Esophagus squamous epithelium (tissue), 4 donors: Measurements from ENCODE around the gene DEPP1.

ENCODE experiments used
- POLR2A ChIP-seq, 4 donors: fragments of 450-650 bp; IDR thresholded peaks; one replicate each; pipeline ENCODE4 v1.6.1; 2017; ENCODE audit warnings: antibody characterized with exemption in 4 of 4, mild to moderate bottlenecking in 4 of 4, moderate library complexity in 3 of 4
- TF ChIP-seq, protein P1 (sequence below), 6 experiments: fragments of 450-650 bp in 4 of 6; fragments of 200-600 bp in 2 of 6; sonication (generic) in 2 of 6; IDR thresholded peaks; one replicate each; pipeline ENCODE4 v1.5.1; 2016 to 2019; ENCODE audit warnings: antibody characterized with exemption in 6 of 6, mild to moderate bottlenecking in 4 of 6, moderate library complexity in 4 of 6

DNA sequence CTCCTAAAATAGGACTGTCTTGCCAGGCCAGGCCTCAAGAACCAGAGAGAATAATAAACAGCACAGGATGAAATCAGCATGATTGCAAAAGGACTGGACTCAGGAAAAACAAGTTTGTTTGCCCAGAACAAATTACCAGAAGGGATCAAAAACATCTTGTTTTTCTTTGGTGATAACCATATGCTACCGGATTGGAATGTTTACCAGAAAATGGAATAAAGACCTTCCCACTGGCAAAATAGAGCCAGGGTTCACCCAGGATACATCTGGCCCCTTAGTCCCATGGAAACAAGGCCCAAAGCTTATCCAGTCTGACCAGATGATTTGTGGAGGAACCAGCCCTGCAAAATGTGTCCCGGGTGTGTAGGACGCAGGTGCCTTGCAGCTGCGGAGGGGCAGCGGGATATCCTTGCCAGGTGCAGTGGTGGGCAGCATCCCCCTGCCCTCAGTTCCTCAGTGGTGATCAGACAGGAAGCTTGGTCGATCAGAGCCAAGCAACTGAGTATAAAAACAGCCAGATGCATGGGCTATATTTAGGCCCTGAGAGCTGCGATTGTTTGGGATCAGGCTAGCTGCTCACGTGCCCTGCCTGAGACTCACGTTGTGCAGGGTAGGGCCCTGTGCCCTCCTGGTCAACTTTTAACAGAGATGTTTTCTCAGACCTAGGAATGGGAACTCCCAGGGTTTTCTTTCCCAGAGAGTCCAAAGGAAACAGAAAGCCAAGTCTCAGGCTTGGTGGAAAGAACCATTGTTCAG is 17.5 kb upstream of the DEPP1 start:
- TF ChIP-seq, protein P1, sequence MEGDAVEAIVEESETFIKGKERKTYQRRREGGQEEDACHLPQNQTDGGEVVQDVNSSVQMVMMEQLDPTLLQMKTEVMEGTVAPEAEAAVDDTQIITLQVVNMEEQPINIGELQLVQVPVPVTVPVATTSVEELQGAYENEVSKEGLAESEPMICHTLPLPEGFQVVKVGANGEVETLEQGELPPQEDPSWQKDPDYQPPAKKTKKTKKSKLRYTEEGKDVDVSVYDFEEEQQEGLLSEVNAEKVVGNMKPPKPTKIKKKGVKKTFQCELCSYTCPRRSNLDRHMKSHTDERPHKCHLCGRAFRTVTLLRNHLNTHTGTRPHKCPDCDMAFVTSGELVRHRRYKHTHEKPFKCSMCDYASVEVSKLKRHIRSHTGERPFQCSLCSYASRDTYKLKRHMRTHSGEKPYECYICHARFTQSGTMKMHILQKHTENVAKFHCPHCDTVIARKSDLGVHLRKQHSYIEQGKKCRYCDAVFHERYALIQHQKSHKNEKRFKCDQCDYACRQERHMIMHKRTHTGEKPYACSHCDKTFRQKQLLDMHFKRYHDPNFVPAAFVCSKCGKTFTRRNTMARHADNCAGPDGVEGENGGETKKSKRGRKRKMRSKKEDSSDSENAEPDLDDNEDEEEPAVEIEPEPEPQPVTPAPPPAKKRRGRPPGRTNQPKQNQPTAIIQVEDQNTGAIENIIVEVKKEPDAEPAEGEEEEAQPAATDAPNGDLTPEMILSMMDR (IDR thresholded peaks at IDR 0.05): no peak
- TF ChIP-seq POLR2A (IDR thresholded peaks at IDR 0.05): no peak
